GM19239 (cell line): ENCODE data around the gene HEXD.

Experiments
- DNase-seq: peaks from one replicate; pipeline ENCODE4 v3.0.0; 2011; ENCODE audit warnings: low spot score; ENCODE audit not compliant: insufficient read length
- FAIRE-seq: peaks from 2 replicates; lab custom pipeline; 2011; peaks lifted over from hg19 to GRCh38; lab: Jason Lieb, UNC

HEXD gene

DNA sequence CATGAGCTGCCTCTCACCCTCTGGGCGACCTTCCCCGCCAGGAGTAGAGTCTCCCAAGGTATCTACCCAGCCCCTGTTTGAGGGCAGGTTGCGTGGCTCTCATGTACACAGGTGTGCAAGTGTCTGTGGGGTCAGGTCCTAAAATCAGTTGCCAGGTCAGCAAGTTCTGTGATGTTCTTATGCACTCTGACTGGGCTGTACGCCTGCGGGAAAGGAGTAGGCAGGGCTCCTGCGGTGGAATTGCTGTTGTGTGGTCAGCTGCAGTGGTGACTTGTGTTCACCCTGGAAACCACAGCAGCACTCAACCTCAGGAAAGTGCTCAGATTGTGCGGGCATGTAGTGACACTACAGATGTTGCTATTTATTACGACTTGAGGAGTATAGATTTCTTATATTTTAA lies 59.8 kb downstream of the HEXD start:
- no peak for DNase-seq
- no peak for FAIRE-seq

DNA sequence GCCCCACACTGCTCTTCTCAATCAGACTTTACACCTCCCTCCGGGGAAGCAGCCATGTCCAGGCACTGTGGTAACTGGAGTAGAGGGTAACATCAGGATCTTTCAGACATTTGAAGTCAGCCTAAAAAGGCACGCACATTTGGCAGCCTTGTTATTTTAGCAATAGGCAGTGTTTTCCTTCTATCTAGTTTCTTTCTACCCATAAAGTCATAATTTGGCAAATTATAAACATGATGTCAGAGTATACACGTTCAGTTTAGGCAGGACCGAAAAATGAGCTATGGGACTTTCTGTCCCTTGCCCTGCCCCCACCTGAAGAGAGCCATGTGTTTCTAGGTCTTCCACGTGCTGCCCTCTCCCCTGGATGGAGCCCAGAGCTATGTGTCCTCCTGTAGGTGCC lies 61.5 kb downstream of the HEXD start:
- no peak for FAIRE-seq
- DNase-seq, result no peak

DNA sequence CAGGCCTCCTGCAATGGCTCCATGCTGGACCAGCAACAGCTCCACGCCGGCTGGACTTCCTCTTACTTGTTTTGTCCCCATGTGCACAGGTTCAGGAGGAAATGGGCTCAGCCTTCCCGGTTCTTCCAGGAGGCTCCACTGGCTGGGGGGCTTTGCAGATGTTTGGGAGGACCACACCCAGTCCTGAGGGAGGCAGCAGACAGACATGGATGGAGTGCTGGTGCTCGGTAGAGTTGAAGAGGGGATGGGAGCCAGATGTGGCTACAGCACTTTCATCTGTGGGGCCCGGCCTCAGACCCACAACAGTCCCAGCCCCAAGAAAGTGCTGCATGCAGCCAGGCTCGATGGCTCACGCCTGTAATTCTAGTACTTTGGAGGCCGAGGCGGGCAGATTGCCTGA lies 62.2 kb downstream of the HEXD start:
- FAIRE-seq (no peak), DNase-seq (no peak)

DNA sequence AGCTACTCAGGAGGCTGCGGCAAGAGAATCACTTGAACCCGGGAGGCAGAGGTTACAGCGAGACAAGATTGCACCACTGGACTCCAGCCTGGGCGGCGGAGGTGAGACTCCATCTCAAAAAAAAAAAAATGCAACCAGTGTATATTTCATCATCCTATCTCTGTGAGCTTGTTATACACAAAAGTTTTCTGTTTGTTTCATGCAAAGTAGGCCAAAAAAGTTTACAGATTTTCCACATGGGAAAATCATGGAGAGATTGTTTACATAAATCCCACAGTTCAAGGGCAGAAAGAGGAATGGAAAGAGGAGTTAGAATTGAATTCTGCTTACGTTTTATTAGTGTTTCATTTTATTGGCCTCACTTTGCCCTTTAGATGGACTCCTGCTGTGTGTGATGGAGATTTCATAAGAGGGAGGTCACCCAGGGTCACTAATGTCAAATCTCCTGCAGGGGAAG lies 65.1 kb downstream of the HEXD start:
- no peak for DNase-seq
- FAIRE-seq, result no peak

DNA sequence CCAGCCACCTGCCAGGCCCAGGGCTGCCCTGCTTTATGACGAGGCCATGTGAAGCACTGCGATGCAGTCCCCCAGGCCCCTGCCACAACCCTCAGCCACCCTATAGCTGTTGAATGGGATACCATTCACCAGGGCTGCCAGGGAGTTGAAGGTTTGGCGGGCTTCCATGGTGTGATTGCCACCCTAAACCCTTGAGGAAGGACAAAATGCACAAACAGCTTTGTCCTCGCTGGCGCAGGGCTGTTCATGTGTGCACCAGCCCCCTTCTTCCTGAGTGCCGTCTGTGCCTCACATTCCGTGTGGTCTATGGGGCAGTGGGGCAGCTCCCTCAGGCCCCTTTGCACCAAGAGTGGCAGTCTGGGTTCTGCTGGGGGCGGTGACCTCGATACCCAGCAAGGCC lies 65.7 kb downstream of the HEXD start:
- FAIRE-seq, result no peak
- DNase-seq, result no peak

DNA sequence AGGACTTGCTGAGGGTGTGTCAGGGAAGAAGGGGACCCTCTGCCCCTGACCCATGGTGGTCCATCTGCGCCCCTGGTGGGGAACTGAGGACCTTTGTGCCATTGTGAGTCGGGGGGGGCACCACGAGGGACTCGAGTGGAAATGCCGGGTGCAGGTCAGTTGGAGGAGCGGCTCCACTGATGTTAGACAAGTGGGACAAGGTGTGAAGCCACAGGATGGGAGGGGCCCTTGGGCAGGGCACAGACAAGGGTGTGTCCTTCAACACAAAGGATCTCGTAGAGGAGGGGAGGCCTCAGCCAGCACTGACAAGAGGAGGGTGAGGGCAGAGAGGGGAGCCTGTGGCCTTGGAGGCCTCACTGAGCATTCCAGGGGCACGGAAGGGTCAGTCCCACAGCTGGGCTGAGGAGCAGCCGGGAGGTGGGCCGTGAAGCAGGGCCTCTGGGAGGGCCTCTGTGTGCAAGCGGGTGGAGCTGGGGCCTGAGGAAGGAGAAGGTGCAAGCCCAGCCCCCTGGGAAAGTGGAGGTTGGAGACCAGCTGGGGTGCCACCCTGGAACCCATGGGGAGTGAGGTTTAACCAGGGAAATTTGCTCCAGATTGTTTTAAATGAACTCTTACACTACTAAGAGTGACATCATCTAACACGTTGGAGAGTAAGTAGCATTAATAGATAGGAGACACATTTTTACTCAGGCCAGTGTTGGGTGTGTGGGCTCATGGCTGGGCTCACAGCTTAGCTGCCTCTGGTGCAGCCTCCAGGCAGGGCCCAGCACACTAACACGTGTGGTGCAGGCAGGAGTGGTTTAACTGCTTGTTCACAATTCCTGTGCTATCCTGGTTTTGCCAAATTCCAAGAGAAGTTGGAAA lies 68.3 kb downstream of the HEXD start:
- FAIRE-seq, result no peak

DNA sequence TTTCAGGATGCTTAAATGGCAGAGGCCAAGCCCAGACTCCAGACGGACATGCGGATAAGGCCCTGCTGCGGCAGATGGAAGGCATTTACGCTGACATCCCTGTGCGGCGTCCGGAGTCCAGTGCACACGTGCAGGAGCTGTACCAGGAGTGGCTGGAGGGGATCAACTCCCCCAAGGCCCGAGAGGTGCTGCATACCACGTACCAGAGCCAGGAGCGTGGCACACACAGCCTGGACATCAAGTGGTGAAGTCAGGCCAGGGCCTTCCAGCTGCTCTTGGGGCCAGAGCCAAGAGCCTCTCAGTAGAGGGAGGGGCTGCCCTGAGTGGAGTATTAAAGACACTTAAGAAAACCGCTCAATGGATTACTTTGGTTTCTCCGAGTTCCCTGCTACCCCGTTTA lies 69.8 kb downstream of the HEXD start:
- no peak for FAIRE-seq
- no peak for DNase-seq

More for the DNA sequence above, 68.3 kb downstream of the HEXD start:
- DNase-seq, result no peak

DNA sequence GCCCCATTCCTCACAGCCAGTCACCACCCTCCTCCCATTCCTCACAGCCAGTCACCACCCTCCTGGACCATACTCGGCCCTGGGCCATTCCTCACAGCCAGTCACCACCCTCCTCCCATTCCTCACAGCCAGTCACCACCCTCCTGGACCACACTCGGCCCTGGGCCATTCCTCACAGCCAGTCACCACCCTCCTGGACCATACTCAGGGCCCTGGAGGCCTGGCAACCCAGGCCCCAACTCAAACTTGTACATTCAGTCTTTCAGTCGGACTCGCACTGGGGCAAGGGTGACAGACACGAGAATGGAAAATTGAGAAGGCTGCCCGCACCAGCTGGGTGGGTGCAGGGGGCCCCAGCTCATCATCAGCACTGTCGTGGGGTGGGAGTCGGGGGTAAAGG lies 71.0 kb downstream of the HEXD start:
- FAIRE-seq, result no peak
- DNase-seq, result no peak

DNA sequence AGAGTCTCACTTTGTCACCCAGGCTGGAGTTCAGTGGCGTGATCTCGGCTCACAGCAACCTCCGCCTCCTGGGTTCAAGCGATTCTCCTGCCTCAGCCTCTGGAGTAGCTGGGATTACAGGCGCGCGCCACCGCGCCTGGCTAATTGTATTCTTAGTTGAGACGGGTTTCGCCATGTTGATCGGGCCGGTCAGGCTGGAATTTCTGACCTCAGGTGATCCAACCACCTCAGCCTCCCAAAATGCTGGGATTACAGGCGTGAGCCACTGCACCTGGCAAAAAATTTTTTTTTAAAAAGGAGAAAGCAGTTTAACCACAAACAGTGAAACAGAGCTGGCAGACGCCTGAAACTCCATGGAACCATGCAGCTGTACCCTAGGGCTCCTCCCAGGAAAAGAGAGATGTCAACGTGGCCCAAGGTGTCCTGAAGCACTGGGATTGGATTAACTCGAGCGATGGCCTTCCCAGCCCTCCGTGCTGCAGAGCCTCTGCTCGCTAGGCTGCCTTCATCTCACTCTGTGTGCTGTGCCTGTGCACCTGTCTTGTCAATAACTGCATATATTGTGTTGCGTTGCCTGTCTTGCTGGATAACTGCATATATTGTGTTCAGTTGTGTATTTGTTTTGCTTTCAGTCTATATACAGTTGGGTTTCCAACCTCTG lies 71.8 kb downstream of the HEXD start:
- FAIRE-seq (no peak), DNase-seq (no peak)

DNA sequence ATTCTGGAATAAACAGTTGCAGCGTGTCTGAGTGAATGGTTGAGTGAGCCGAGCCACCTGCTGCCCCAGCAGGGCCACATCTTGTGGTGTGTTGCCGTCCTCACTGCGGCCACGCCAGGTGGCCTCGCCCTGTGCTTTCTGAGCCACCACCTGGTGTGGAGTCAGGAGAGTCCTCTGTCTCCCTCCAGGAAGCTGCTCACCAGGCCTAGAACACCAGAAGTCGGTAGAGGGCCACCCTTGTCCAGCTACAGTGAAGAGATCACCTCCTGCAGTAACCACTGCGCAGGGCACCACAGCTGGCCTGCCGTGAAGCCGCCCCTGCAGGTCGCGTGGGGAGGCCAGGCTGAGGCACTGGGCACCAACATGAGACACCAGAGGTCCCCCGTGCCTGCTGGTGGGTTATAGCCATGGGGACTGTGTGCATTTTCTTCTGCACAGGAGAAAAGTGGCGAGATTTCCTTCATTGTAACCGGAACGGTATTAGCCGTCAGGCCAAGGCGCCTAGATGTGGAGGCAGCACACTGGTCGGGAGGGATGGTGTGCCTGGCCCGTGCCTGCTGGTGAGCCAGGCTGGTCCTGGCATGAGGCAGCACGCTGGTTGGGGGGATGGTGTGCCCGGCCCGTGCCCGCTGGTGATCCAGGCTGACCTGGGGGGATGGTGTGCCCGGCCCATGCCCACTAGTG lies 72.5 kb downstream of the HEXD start:
- no peak for DNase-seq
- FAIRE-seq, result no peak

DNA sequence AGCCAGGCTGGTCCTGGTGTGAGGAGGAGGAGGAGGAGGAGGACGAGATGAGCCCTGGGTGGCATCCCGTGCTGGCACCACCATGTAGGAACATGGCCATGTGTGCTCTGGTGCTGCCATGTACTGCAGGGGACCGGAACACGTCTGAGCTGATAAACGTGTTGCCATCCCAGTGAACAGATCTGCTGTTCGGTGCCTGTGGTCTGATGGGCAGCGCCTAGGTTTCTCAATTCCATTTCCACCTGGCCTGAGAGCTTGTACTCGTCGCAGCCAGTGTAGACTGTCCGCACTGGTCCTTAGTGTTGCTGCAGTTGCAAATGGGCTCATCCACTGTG lies 73.0 kb downstream of the HEXD start:
- no peak for DNase-seq
- FAIRE-seq, result no peak

DNA sequence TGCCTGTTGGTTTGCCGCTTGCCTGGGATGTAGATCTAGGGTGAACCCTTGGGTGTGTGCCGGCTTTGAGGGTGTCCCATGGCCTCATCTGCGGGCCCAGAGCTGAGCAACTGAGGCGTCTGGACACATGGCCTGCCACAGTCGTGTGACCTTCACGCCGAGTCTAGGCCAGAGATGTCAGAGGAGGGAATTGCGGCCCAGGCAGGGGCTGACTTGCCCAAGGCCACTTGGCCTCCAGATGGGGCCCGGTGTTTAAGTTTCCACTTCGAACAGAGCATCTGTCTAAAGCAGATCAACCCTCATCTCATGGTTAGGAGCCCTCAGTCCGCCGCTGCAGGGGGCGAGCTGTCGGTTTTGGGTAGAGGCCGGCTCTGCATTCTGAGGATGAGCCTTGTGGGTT lies 73.4 kb downstream of the HEXD start:
- no peak for FAIRE-seq
- no peak for DNase-seq
